HG03565 (cell line): ENCODE data around the gene SPOCD1.

Experiments
- ATAC-seq: cut with Tn5 transposase; IDR thresholded peaks from one replicate; pipeline ENCODE4 v1.9.1; 2021; ENCODE audit warnings: mild to moderate bottlenecking, moderate library complexity; ENCODE audit not compliant: unreplicated experiment

The SPOCD1 gene

GRCh38 chr1:31742462-31743212 is 73.2 kb downstream of the SPOCD1 start:
- ATAC-seq = no peak
